Non-pigmented ciliary epithelial cell (primary cell): ENCODE measurements around the gene CSNK1E.
"Not testable (repeated sequence)": the region's sequence is repeated elsewhere in the genome, so short reads cannot be mapped to it uniquely, and the experiment has no call there.

ENCODE experiments used
- DNase-seq: peaks from one replicate; pipeline ENCODE4 v3.0.0-alpha.2; 2010; ENCODE audit warnings: low read depth

Gene CSNK1E

GRCh38 chr22:38317122-38317994 lies at the start of gene CSNK1E:
Gene CSNK1E (minus strand): TSS chr22:38317433. CDS start chr22:38314157, 3,276 bp downstream.
- DNase-seq: no peak

GRCh38 chr22:38365829-38366228 lies 48.6 kb upstream of the CSNK1E start:
- DNase-seq: not testable (repeated sequence)

GRCh38 chr22:38365174-38365573 lies 47.9 kb upstream of the CSNK1E start:
- not testable (repeated sequence) for DNase-seq

- DNase-seq: not testable (repeated sequence)
Observed at GRCh38 chr22:38360560-38360959, 43.3 kb upstream of the CSNK1E start.

DNA sequence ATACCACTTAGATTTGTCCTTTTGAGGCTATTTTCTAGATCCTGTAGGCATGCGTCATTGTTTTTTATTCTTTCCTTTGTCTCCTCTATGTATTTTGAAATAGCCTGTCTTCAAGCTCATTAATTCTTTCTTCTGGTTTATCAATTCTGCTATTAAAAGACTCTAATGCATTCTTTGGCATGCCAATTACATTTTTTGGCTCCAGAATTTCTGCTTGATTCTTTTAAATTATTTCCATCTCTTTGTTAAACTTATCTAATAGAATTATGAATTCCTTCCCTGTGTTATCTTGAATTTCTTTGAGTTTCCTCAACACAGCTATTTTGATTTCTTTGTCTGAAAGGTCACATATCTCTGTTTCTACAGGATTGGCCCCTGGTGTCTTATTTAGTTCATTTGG lies 42.6 kb upstream of the CSNK1E start:
- DNase-seq: not testable (repeated sequence)

- DNase-seq: not testable (repeated sequence)
Observed at GRCh38 chr22:38357971-38358370, 40.7 kb upstream of the CSNK1E start.

DNA sequence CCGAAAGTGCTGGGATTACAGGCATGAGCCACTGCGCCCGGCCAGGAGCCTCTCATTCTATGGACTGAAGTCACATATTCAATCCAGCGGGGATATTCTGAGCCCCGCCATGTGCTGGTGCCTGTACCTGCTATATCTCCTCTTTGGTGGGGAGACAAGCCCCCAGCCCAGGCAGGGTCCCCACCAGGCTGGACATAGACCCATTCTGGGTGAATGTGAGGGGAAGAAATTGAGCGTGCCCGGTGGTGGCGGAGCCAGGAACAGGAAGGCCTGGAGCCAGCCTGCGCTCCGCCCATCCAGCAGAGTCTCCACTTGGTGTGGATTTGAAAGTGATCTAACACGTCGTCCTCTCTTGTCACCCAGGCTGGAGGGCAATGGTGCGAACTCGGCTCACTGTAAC lies 38.0 kb upstream of the CSNK1E start:
- DNase-seq: no peak

- no peak for DNase-seq
Observed at GRCh38 chr22:38353701-38354100, 36.5 kb upstream of the CSNK1E start.

DNA sequence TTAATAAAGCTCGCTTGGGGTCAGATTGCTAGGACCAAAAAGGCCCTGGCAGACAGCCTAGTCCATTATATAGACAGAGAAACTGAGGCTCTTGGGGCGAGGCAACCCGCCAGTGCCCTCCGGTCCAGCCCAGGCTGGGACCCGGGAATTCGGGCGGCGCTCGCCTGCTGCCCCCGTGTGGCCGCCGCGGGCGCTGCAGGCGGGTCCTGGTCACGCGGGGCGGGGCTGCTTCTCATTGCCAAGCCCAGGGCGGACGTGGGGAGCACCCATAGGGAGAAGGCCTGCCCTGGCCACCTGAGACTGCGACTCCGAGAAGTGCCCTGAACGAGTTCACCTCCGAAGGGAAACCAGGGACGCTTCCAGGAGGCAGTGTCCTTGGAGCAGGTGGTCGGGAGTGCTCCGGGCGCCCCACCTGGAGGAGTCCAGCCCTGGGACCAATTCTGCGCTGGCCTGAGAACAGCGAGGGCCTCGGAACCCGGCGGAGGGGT lies 36.0 kb upstream of the CSNK1E start:
- no peak for DNase-seq

DNA sequence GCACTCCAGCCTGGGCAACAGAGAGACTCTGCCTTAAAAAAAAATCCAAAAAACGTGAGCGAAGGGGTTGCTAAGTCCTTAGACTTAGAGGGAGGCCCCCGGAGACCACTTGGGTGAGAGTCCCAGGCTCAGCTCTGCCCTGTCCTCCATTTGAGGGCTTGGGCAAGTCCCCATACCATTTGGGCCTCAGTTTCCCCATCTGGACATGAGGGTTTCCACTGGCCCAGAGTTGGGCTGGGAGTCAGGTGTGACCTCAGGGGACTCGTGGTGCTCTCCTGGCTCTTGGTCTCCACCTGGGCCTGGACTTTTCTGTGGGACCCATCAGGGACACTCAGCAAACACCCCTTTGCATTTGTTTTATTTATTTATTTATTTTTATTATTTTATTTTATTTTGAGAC lies 35.2 kb upstream of the CSNK1E start:
- DNase-seq: no peak

DNA sequence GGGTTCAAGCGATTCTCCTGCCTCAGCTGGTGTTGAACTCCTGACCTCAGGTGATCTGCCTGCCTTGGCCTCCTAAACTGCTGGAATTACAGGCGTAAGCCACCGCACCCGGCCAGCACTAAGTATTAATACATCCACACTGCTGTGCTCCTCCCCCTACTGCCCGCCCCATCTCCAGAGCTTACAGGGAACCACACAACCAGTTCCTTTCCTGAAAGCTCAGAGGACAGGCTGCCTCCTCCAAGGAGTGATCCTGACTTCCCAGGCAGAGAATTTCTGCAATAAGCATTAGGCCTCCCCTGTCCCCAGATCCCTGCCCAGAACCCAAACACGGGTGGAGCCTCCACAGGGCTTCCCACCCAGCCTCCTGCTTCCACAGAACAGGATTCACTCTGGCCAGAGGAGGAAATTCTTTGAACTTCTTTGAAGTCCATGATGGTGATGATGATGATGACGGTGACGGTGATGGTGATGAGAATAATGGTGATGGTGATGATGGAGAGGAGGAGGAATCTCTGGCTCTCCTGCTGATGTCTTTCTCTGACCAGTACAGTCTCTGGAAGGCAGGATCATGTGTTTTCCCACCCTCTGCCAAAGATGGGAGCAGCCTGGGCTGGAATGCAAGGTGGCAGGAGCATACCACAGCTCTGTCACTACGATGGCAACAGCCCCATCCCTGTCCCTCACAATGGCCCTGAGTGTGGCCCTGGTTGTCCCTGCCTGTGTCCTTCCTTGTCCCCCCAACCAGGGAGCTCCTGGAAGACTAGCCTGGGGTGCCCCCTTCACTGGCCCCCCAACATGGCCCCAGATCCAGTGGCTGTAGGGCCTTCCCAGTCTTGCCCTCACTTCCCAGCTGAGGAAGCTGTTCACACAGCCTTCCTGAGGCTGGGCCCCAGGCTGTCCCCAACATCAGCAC lies 33.5 kb upstream of the CSNK1E start:
- no peak for DNase-seq

- no peak for DNase-seq
Observed at GRCh38 chr22:38348751-38349496, 31.7 kb upstream of the CSNK1E start.

- DNase-seq: no peak
Observed at GRCh38 chr22:38347944-38348750, 30.9 kb upstream of the CSNK1E start.

- no peak for DNase-seq
Observed at GRCh38 chr22:38347181-38347943, 30.1 kb upstream of the CSNK1E start.

- no peak for DNase-seq
Observed at GRCh38 chr22:38346506-38346905, 29.3 kb upstream of the CSNK1E start.

DNA sequence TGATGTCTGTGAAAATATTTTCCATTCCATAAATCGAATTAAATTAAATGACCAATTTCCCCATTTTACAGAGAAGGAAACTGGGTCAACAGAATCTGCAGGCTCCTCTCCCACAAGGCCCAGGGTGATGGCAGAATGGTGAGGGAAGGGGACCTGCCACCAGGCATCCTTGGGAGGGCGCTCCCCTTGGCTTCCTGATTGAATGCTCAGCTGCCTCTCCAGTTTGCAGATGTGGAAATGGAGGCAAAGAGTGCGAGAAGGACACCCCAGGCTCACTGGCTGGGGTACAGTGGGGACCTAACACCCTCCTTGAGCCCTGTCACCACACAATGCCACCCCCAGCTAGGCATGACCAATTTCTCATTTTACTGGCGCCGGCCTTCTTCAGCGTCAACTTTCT lies 28.5 kb upstream of the CSNK1E start:
- DNase-seq: no peak

DNA sequence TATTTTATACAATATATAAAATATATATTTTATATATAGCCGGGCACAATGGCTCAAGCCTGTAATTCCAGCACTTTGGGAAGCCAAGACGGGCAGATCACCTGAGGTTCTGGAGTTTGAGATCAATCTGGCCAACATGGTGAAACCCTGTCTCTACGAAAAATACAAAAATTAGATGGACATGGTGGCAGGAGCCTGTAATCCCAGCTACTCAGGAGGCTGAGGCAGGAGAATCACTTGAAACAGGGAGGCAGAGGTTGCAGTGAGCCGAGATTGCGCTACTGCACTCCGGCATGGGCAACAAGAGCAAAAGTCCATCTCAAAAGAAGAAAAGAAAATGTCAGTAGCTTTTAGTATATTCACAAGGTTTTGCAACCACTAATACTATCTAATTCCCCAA lies 22.7 kb upstream of the CSNK1E start:
- not testable (repeated sequence) for DNase-seq

GRCh38 chr22:38338772-38339379 lies 21.6 kb upstream of the CSNK1E start:
- no peak for DNase-seq

- no peak for DNase-seq
Observed at GRCh38 chr22:38336699-38337098, 19.5 kb upstream of the CSNK1E start.

- DNase-seq: no peak
Observed at GRCh38 chr22:38335077-38335476, 17.8 kb upstream of the CSNK1E start.
